RWPE1 (cell line): ENCODE measurements around the gene ARFGEF3.

ENCODE experiments used
- CTCF ChIA-PET: fragments of 350-600 bp; sonication (Branson Sonifier 250); formaldehyde crosslinking; extraction: SDS; loops from one replicate; lab custom pipeline; 2021; lab: Yijun Ruan, JAX
- POLR2A ChIA-PET: fragments of 400-600 bp; formaldehyde crosslinking; extraction: SDS; loops from one replicate; lab custom pipeline; 2020; ENCODE audit warnings: antibody characterized with exemption; ENCODE audit not compliant: low non-redundant PET; lab: Yijun Ruan, JAX
- DNase-seq: peaks from one replicate; pipeline ENCODE4 v3.0.0; 2012; ENCODE audit warnings: low spot score
- H3K27ac ChIP-seq: fragments of 450-650 bp; 2 replicates; pipeline ENCODE4 v1.5.1; 2017
- TF ChIP-seq, protein P1 (sequence below): fragments of 450-650 bp; conservative IDR thresholded peaks from 2 replicates; pipeline ENCODE4 v1.5.1; 2017; ENCODE audit warnings: low read depth, mild to moderate bottlenecking

ARFGEF3 gene

DNA sequence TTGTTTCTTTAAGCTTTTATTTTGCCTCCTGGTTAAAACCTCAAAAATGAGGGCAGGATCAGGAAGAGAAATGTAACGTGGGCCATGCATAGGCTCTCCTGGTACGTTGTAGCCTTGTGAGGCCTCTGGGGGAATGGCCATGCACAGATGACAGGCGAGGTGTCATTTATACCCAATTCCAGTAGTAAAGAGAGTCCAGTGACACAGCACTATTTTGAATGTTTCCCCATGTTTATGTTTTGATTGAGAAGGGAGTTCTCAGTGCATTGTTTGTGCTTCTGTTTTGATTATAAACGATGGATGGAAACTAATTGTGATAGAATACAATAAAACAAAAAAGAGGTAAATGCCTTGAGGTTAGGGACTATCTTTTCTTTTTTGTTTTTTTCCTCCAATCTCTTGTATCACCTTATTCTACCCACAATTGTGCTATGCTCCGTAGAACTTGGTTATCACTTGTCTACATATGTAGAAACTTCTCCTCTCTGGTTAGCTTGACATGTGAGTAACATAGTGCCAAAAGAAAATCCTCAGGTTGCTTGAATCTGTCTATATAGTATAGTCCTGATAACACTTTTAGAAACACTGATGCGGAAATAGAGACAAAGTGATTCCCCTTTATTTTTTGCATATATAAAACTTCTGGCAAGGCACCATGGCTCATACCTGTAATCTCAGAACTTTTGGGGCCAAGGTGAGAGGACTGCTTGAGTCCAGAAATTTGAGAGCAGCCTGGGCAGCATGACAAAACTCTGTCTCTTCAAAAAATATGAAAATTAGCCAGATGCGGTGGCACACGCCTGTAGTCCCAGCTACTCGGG lies 209.1 kb downstream of the ARFGEF3 start:
- ChIA-PET CTCF (interaction anchor here (0.6 kb wide), 1 partner anchor 1049 kb away, joined by 3 read pairs; no protein-coding TSS in a partner anchor), POLR2A (no interaction called here)
- no peak for DNase-seq
- TF ChIP-seq, protein P1, sequence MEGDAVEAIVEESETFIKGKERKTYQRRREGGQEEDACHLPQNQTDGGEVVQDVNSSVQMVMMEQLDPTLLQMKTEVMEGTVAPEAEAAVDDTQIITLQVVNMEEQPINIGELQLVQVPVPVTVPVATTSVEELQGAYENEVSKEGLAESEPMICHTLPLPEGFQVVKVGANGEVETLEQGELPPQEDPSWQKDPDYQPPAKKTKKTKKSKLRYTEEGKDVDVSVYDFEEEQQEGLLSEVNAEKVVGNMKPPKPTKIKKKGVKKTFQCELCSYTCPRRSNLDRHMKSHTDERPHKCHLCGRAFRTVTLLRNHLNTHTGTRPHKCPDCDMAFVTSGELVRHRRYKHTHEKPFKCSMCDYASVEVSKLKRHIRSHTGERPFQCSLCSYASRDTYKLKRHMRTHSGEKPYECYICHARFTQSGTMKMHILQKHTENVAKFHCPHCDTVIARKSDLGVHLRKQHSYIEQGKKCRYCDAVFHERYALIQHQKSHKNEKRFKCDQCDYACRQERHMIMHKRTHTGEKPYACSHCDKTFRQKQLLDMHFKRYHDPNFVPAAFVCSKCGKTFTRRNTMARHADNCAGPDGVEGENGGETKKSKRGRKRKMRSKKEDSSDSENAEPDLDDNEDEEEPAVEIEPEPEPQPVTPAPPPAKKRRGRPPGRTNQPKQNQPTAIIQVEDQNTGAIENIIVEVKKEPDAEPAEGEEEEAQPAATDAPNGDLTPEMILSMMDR: no peak
- no peak overlapping the region for H3K27ac ChIP-seq

DNA sequence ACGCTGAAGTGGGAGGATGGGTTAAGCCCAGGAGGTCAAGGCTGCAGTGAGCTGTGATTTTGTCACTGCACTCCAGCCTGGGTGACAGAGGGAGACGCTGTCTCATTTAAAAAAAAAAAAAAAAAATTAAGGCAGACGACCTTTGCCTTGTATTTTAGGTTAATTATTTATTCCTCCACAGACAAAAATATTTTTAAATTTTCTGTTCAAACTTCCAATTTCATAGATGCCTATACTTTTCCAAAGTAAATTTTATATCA lies 209.6 kb downstream of the ARFGEF3 start:
- ChIA-PET CTCF (no interaction called here), POLR2A (no interaction called here)
- no peak for DNase-seq
- TF ChIP-seq, protein P1: no peak
- no peak overlapping the region for H3K27ac ChIP-seq

DNA sequence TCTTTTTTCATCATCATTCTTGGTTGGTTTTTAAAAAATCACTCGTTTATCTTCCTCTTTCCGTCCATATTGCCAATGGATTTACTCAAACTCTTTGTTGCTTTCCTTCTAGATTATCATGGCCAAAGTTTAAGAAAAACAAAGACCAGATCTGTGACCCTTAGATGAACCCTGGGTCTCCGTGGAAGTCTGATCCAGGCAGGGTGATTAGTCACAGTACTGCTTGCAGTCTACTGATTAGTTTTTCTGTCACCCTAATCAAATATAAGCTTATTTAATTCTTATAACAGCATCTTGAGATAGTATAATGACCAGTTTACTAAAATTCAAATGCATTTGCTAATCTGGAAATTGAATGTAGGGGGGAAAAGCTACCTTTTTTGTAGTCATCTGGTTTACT lies 210.0 kb downstream of the ARFGEF3 start:
- POLR2A ChIA-PET: no interaction called here

DNA sequence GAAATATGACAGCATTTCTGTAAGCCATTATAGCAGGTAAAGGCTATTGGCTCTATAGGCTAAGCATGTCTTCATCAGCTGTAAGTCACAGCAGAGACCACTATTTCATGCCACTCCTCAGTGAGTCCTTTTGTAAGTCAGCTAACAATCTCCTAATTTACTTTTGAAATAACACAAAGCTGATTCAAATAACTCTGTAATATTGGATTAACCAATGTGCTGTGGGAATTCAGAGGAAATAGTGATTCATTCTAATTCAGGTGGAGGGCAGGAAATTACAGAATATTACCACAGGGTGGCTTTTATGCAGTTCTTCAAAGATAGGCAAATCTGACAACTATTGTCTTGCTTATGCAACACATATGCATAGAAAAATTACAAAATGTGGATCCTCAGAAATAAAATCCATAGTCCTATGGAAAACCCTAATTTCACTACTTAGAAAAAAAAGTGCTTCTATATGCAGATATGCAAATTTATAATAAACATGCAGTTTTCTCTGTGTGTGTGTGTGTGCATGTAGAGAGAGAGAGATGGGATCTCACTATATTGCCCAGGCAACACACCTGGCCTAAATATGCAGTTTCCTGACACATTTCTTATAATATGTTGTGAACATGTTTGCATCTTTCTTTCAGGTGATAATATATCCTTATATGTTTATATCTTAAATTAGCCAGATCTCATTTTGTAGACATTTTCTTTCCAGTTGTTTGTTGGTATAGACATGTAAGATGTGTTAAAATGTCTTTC lies 211.1 kb downstream of the ARFGEF3 start:
- no peak overlapping the region for H3K27ac ChIP-seq
- CTCF ChIA-PET: interaction anchor here (0.7 kb wide), 1 partner anchor 36 kb away, joined by 7 read pairs; no protein-coding TSS in a partner anchor
- POLR2A ChIA-PET: no interaction called here
- TF ChIP-seq, protein P1: no peak
- peak; percentile 36 for DNase-seq

More for the DNA sequence above, 210.0 kb downstream of the ARFGEF3 start:
- H3K27ac ChIP-seq: no peak overlapping the region
- CTCF ChIA-PET: no interaction called here
- TF ChIP-seq, protein P1: no peak
- DNase-seq: no peak

DNA sequence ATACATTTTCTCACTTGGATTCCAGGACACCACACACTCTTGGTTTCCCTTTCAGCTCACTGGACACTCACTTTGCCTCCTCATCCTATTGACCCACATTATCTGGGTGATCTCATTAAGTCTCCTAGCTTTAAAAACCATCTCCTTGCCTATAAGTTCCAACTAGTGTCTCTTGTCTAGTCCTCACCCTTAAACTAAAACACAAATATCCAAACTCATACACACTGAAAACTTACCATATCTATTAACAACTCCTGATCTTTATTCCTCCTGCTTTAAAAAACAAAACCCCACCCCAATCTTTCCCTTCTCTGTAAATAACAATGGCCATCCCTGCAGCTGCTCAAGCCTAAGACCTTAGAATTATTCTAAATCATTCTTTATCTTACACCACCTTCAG lies 212.5 kb downstream of the ARFGEF3 start:
- CTCF ChIA-PET: no interaction called here
- no peak for DNase-seq
- H3K27ac ChIP-seq: no peak overlapping the region
- POLR2A ChIA-PET: no interaction called here
- TF ChIP-seq, protein P1: no peak

DNA sequence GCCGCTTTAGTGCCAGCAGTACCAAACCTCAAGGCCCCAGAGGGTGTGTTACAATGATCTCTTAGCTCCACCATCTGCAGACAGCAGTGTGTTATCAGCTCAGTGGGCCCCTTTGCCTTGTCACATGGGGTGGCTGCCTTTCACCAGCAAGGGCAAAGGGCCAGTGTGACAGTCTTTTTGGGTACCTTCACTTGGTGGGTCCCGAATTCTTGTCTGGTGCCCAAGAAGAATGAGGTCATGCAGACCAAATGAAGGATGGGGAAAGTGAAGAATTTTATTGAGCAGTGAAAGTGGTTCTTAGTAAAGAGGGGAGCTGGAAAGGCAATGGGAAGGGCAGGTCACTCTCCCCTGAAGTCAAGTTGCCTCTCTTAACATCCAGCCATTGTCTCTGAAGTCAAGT lies 213.1 kb downstream of the ARFGEF3 start:
- ChIA-PET CTCF (no interaction called here), POLR2A (no interaction called here)
- TF ChIP-seq, protein P1: no peak
- no peak for DNase-seq
- H3K27ac ChIP-seq: no peak overlapping the region
